Keratinocyte (primary cell): ENCODE measurements around the gene CFAP47. TPM values are rescaled to one million over a fixed set of nuclear protein-coding genes. Genes with fewer than 3 reads are reported as not detected.

Experiments used
- DNase-seq: peaks from one replicate; pipeline ENCODE4 v3.0.0-alpha.2; 2011; ENCODE audit warnings: low read depth, missing footprints, low spot score
- FAIRE-seq: peaks from 2 replicates; lab custom pipeline; 2011; peaks lifted over from hg19 to GRCh38; lab: Jason Lieb, UNC
- H2AFZ ChIP-seq: 2 replicates; pipeline ENCODE4 v1.6.0; 2012; ENCODE audit warnings: low read length, control low read depth, inconsistent platforms; ENCODE audit not compliant: control insufficient read depth
- H3K27ac ChIP-seq: 2 replicates; pipeline ENCODE4 v1.5.1; 2011; ENCODE audit warnings: low read length; ENCODE audit not compliant: control insufficient read depth, insufficient read depth
- H3K27me3 ChIP-seq: 3 replicates; pipeline ENCODE4 v1.6.0; 2011; ENCODE audit warnings: low read length; ENCODE audit not compliant: control insufficient read depth, insufficient read depth; ENCODE audit errors: extremely low read depth
- H3K36me3 ChIP-seq, 2 experiments: 2 replicates in 1 of 2; 3 replicates in 1 of 2; pipeline ENCODE4 v1.5.1; 2011; ENCODE audit warnings: low read length in 2 of 2, mild to moderate bottlenecking in 1 of 2; ENCODE audit not compliant: control insufficient read depth in 2 of 2, insufficient read depth in 2 of 2; ENCODE audit errors: extremely low read depth in 1 of 2
- H3K4me1 ChIP-seq: 3 replicates; pipeline ENCODE4 v1.5.1; 2011; ENCODE audit warnings: low read length; ENCODE audit not compliant: control insufficient read depth, insufficient read depth; ENCODE audit errors: extremely low read depth
- H3K4me2 ChIP-seq: 3 replicates; pipeline ENCODE4 v1.6.0; 2011; ENCODE audit warnings: low read depth, low read length; ENCODE audit not compliant: control insufficient read depth, insufficient read depth; ENCODE audit errors: extremely low read depth
- H3K4me3 ChIP-seq, 3 experiments: fragments of 200-600 bp in 1 of 3; sonication (generic) in 1 of 3; 2 replicates in 2 of 3; 3 replicates in 1 of 3; pipeline ENCODE4 v1.5.1; 2011 to 2016; ENCODE audit warnings: low read length in 3 of 3, mild to moderate bottlenecking in 3 of 3, control low read depth in 2 of 3, inconsistent platforms in 1 of 3, low read depth in 1 of 3, mixed read lengths in 1 of 3, mixed run types in 1 of 3, moderate library complexity in 1 of 3; ENCODE audit not compliant: control insufficient read depth in 2 of 3, insufficient read depth in 2 of 3; ENCODE audit errors: extremely low read depth in 1 of 3
- H3K79me2 ChIP-seq: 2 replicates; pipeline ENCODE4 v1.6.0; 2012; ENCODE audit warnings: low read length; ENCODE audit not compliant: control insufficient read depth, insufficient read depth
- H3K9ac ChIP-seq: 3 replicates; pipeline ENCODE4 v1.6.0; 2011; ENCODE audit warnings: low read length; ENCODE audit not compliant: control insufficient read depth, insufficient read depth; ENCODE audit errors: extremely low read depth
- H3K9me1 ChIP-seq: 3 replicates; pipeline ENCODE4 v1.6.0; 2011; ENCODE audit warnings: low read length; ENCODE audit not compliant: control insufficient read depth, insufficient read depth; ENCODE audit errors: extremely low read depth
- H3K9me3 ChIP-seq: 2 replicates; pipeline ENCODE4 v1.5.1; 2012; ENCODE audit warnings: low read depth, low read length; ENCODE audit not compliant: control insufficient read depth
- H4K20me1 ChIP-seq: 3 replicates; pipeline ENCODE4 v1.6.0; 2011; ENCODE audit warnings: low read length; ENCODE audit not compliant: control insufficient read depth, insufficient read depth; ENCODE audit errors: extremely low read depth
- CTCF ChIP-seq, 3 experiments: IDR thresholded peaks in 1 of 3; conservative IDR thresholded peaks in 1 of 3; optimal IDR thresholded peaks in 1 of 3; 2 replicates in 2 of 3; 3 replicates in 1 of 3; pipeline versions ENCODE3 to v1.5.1; 2011; ENCODE audit warnings: low read length in 3 of 3, mild to moderate bottlenecking in 3 of 3, moderate library complexity in 2 of 3, control low read depth in 1 of 3, inconsistent platforms in 1 of 3; ENCODE audit not compliant: insufficient read depth in 2 of 3; ENCODE audit errors: extremely low read depth in 1 of 3
- EZH2 ChIP-seq: IDR thresholded peaks from one replicate; pipeline ENCODE4 v1.6.1; 2012; ENCODE audit warnings: inconsistent platforms, mild to moderate bottlenecking, low read length, moderate library complexity
- dilution Hi-C: fragments of 300-500 bp; cut with MboI; formaldehyde crosslinking; loops from one replicate; pipeline ENCODE4 v1.7.0; 2020; ENCODE audit warnings: low sequenced_read_pairs; ENCODE audit not compliant: extremely low pct_ligation_motif_present
- polyA plus RNA-seq, 5 experiments: library from polyadenylated mRNA; depleted of rRNA in 3 of 5; stranded (reverse) in 3 of 5; stranded (forward) in 1 of 5; unstranded in 1 of 5; fragments of >200 nt; gene quantifications; 1 replicate in 1 of 5; 2 replicates in 3 of 5; 3 replicates in 1 of 5; pipeline versions ENCODE4 v1.2.1 to v1.2.3, GENCODE V29; 2011 to 2012; ENCODE audit warnings: missing spikeins in 2 of 5, low read depth in 1 of 5, low replicate concordance in 1 of 5

The CFAP47 gene
- polyA plus RNA-seq, 1 donor (not counting 4 experiments of a cell fraction or from before 2014, with no cell fraction given): not detected

GRCh38 chrX:35880601-35881000 lies 38.9 kb upstream of the CFAP47 start:
- dilution Hi-C loops: no loop called here
- no peak for FAIRE-seq
- H3K4me2 ChIP-seq: no peak overlapping the region
- H3K9ac ChIP-seq: no peak overlapping the region
- TF ChIP-seq EZH2 (no peak), CTCF (optimal IDR thresholded peaks at IDR 0.05 in 1 of 3, IDR thresholded peaks at IDR 0.05 in 1 of 3, conservative IDR thresholded peaks at IDR 0.05 in 1 of 3; ENCODE audit: extremely low read depth in 1 of 3, insufficient read depth in 2 of 3, low read length in 3 of 3) (no peak)
- H3K9me3 ChIP-seq: no peaks in the 10 kb centered on the region
- H3K36me3 ChIP-seq: no peaks in the 10 kb centered on the region
- no peaks in the 10 kb centered on the region for H3K27me3 ChIP-seq
- H4K20me1 ChIP-seq: no peaks in the 10 kb centered on the region
- no peak overlapping the region for H3K4me3 ChIP-seq
- H2AFZ ChIP-seq: no peak overlapping the region
- no peaks in the 10 kb centered on the region for H3K79me2 ChIP-seq
- H3K27ac ChIP-seq: no peak overlapping the region
- H3K4me1 ChIP-seq: no peaks in the 10 kb centered on the region
- H3K9me1 ChIP-seq: no peaks in the 10 kb centered on the region
- no peak for DNase-seq

- Histone ChIP-seq H3K9me1 (no peaks in the 10 kb centered on the region), H2AFZ (no peak overlapping the region), H3K27me3 (no peaks in the 10 kb centered on the region), H3K9ac (no peak overlapping the region), H3K4me1 (no peaks in the 10 kb centered on the region), H3K79me2 (no peaks in the 10 kb centered on the region), H3K4me3 (no peak overlapping the region), H3K36me3 (no peaks in the 10 kb centered on the region), H3K9me3 (no peaks in the 10 kb centered on the region), H3K4me2 (no peak overlapping the region), H4K20me1 (no peaks in the 10 kb centered on the region), H3K27ac (no peak overlapping the region)
- dilution Hi-C loops: no loop called here
- DNase-seq (no peak), FAIRE-seq (no peak)
- no peak for TF ChIP-seq EZH2
- no peak for TF ChIP-seq CTCF (optimal IDR thresholded peaks at IDR 0.05 in 1 of 3, IDR thresholded peaks at IDR 0.05 in 1 of 3, conservative IDR thresholded peaks at IDR 0.05 in 1 of 3; ENCODE audit: extremely low read depth in 1 of 3, insufficient read depth in 2 of 3, low read length in 3 of 3)
Measured at GRCh38 chrX:35886135-35886534, 33.4 kb upstream of the CFAP47 start.
